ENCODE measurements around the gene CACNG4.

DNA sequence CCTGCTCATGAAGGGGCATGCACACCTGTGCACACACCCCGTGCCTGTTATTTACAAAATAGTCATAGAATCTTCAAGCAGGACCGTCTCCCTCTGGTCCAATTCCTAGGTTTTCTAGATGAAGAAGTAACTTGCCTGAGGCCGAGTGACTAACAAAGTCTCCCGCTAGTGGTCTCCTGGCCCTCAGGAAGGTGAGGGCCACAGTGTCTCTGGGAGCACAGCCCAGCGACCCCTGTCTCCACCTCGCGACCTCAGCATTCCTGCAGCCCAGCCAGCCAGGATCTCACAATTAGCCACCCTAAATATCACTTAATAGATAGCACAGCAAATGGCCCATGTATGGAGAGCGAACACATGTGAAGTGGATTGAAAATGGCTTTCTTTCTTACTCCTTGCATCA lies 49.4 kb downstream of the CACNG4 start:
- TF ChIP-seq MAZ (IDR thresholded peaks at IDR 0.05; ENCODE audit: borderline replicate concordance, low read depth, low read length) (no peak), ESRRA (IDR thresholded peaks at IDR 0.05; ENCODE audit: borderline replicate concordance, low read length) (no peak), POLR2A (IDR thresholded peaks at IDR 0.05; ENCODE audit: low read length) (no peak), PHF8 (IDR thresholded peaks at IDR 0.05; ENCODE audit: borderline replicate concordance, low read depth) (no peak), KDM1A (IDR thresholded peaks at IDR 0.05; ENCODE audit: low read depth) (no peak), NPAS2 (CRISPR knock-in tag; IDR thresholded peaks at IDR 0.05; ENCODE audit: borderline replicate concordance) (no peak), HMGXB4 (CRISPR knock-in tag; IDR thresholded peaks at IDR 0.05; ENCODE audit: borderline replicate concordance) (no peak), MAFK (IDR thresholded peaks at IDR 0.05; ENCODE audit: partially characterized antibody) (no peak), CTCF (IDR thresholded peaks at IDR 0.05) (no peak), RCOR1 (IDR thresholded peaks at IDR 0.05; ENCODE audit: low read depth, low read length) (no peak)
- TF ChIP-seq, protein P1, sequence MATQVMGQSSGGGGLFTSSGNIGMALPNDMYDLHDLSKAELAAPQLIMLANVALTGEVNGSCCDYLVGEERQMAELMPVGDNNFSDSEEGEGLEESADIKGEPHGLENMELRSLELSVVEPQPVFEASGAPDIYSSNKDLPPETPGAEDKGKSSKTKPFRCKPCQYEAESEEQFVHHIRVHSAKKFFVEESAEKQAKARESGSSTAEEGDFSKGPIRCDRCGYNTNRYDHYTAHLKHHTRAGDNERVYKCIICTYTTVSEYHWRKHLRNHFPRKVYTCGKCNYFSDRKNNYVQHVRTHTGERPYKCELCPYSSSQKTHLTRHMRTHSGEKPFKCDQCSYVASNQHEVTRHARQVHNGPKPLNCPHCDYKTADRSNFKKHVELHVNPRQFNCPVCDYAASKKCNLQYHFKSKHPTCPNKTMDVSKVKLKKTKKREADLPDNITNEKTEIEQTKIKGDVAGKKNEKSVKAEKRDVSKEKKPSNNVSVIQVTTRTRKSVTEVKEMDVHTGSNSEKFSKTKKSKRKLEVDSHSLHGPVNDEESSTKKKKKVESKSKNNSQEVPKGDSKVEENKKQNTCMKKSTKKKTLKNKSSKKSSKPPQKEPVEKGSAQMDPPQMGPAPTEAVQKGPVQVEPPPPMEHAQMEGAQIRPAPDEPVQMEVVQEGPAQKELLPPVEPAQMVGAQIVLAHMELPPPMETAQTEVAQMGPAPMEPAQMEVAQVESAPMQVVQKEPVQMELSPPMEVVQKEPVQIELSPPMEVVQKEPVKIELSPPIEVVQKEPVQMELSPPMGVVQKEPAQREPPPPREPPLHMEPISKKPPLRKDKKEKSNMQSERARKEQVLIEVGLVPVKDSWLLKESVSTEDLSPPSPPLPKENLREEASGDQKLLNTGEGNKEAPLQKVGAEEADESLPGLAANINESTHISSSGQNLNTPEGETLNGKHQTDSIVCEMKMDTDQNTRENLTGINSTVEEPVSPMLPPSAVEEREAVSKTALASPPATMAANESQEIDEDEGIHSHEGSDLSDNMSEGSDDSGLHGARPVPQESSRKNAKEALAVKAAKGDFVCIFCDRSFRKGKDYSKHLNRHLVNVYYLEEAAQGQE (IDR thresholded peaks at IDR 0.05) = no peak

Measured in A549 (cell line).